Heart left ventricle (tissue), 16 donors: ENCODE data around the gene DYDC2. TPM values are rescaled to one million over a fixed set of nuclear protein-coding genes. Genes with fewer than 3 reads are reported as not detected.

Source experiments
- ATAC-seq, 4 donors: fragments of 200-7000 bp; cut with Tn5 transposase; one replicate each; pipeline ENCODE4 v1.9.1; 2020 to 2022; ENCODE audit warnings: moderate library complexity in 4 of 4, mild to moderate bottlenecking in 3 of 4, moderate number of reproducible peaks in 1 of 4
- DNase-seq, 5 donors: peaks; one replicate each; pipeline ENCODE4 v3.0.0-alpha.2; 2020
- H3K27ac ChIP-seq, 12 donors: fragments of 200-600 bp; sonication (generic) in 4 of 12; one replicate each; pipeline versions ENCODE4 v1.5.0 to v1.8.0; 2016 to 2022; ENCODE audit warnings: mild to moderate bottlenecking in 2 of 12
- H3K27me3 ChIP-seq, 9 donors: fragments of 200-600 bp; sonication (generic) in 2 of 9; one replicate each; pipeline versions ENCODE4 v1.5.1 to v1.8.0; 2016 to 2022; ENCODE audit warnings: mild to moderate bottlenecking in 3 of 9
- H3K36me3 ChIP-seq, 9 donors: fragments of 200-600 bp; sonication (generic) in 2 of 9; one replicate each; pipeline versions ENCODE4 v1.5.0 to v1.8.0; 2018 to 2022; ENCODE audit warnings: mild to moderate bottlenecking in 2 of 9
- H3K4me1 ChIP-seq, 12 donors: fragments of 200-600 bp; sonication (generic) in 4 of 12; one replicate each; pipeline versions ENCODE4 v1.5.0 to v1.8.0; 2016 to 2022; ENCODE audit warnings: mild to moderate bottlenecking in 3 of 12
- H3K4me3 ChIP-seq, 12 donors: fragments of 200-600 bp; sonication (generic) in 4 of 12; one replicate each; pipeline versions ENCODE4 v1.5.0 to v1.8.0; 2017 to 2022; ENCODE audit warnings: mild to moderate bottlenecking in 9 of 12, moderate library complexity in 4 of 12
- H3K9me3 ChIP-seq, 12 donors: fragments of 200-600 bp; sonication (generic) in 4 of 12; one replicate each; pipeline versions ENCODE4 v1.5.0 to v1.8.0; 2016 to 2022; ENCODE audit warnings: mild to moderate bottlenecking in 1 of 12
- POLR2A ChIP-seq, 2 donors: fragments of 450-650 bp; IDR thresholded peaks; one replicate each; pipeline ENCODE4 v1.6.1; 2017; ENCODE audit warnings: antibody characterized with exemption in 2 of 2, mild to moderate bottlenecking in 2 of 2, moderate library complexity in 2 of 2
- WGBS, 4 donors: extraction: QIAGEN DNeasy Blood & Tissue Kit in 2 of 4; methylation state at CpG; one replicate each; pipeline versions ENCODE4 v1.1.5 to v1.1.7; 2013 to 2018; 5-methylcytosine and 5-hydroxymethylcytosine counted together
- intact Hi-C, 10 donors: fragments of 100-400 bp; cut with DNase I; formaldehyde crosslinking; loops; one replicate each; pipeline versions ENCODE4 v1.11.1 to v1.14.2; 2022
- long read RNA-seq, 3 donors: library from polyadenylated mRNA; unstranded; transcript quantifications; one replicate each; pipeline ENCODE4 v2.0.0, GENCODE V29; 2020 to 2021
- polyA plus RNA-seq, 2 donors: library from polyadenylated mRNA; stranded (reverse); fragments of 200-250 nt; gene quantifications; one replicate each; pipeline ENCODE4 v1.2.3, GENCODE V29; 2013
- total RNA-seq, 9 donors: library from RNA; depleted of rRNA in 2 of 9; stranded (reverse); fragments of >200 nt in 2 of 9; fragmentation: NEBNext Ultra II Directional in 3 of 9; extraction: Animal tissue kit (Norgen Biotek cat#: 25700) in 3 of 9; gene quantifications; one replicate each; pipeline versions ENCODE4 v1.1.0 to v1.2.4, GENCODE V29; 2016 to 2023
- TF ChIP-seq, protein P1 (sequence below), 12 donors: fragments of 200-600 bp; sonication (generic) in 4 of 12; IDR thresholded peaks; one replicate each; pipeline versions ENCODE4 v1.5.0 to v1.8.0; 2018 to 2022; ENCODE audit warnings: antibody characterized with exemption in 12 of 12, mild to moderate bottlenecking in 5 of 12
- donor health status: ischemic (EF 13 %, LVEDD 7.1; RV severe dilation, severe dysfunction).
- donor health status: healthy with polysubstance abuse.
- donor health status: DM: no; HTN: yes; CAD: no.
- donor health status: DM: no; HTN: no; CAD: no.
- donor health status: ischemic (EF 25% LVEDD 6.9; RV normal size, moderate dysfunction).
- donor health status: ischemic (EF 25% LVEDD 5.7; RV mildly dilated, moderate dysfunction).
- donor health status: healthy.
- donor health status: DM: yes; HTN: yes; CAD: no.
- donor health status: ischemic (EF 35%, LVEDD 5.7; RV mildly dilated, moderate dysfunction).
- donor health status: nonischemic (EF 11% LVEDD 7.7; RV severe dilation, severe dysfunction).
- donor health status: DM: yes; HTN: yes; CAD: no.
- donor health status: PGD.
- donor health status: ischemic (EF 29% LVEDD 5.4; RV normal size, mild dysfunction).
- donor health status: nonischemic (EF 23%, LVEDD 6.1; RV moderate dilation, normal function).

The DYDC2 gene, protein sequence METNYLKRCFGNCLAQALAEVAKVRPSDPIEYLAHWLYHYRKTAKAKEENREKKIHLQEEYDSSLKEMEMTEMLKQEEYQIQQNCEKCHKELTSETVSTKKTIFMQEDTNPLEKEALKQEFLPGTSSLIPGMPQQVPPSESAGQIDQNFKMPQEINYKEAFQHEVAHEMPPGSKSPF
- not detected for total RNA-seq
- polyA plus RNA-seq: not detected
- long read RNA-seq, donor 1: 0 reads
- long read RNA-seq, donor 2: 0 reads
- long read RNA-seq, donor 3: 0 reads

DNA sequence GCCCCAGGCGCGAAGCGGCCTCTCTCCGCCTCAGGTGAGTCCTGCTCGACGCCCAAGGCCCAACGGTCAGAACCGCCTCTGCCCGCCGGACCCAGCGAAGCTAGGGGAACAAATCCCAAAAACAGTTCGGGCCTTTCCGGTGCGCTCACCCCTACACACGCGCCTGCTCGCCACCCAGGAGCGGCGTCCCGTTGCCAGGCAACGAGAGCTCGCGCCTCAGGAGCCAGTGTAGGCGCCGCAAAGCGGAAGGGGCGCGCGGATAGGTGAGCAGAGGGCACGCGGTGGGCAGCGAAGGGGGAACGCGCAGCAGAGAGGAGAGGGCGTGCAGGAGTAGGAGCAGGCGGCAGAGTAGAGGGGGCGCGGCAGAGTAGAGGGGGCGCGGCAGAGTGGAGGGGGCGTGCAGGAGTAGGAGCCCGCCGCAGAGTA lies at the start of gene DYDC2, which contains the start of gene DYDC1:
DYDC2 (plus strand) TSS at position 219 of the 426 bp plus-strand sequence. CDS start 5,663 bp downstream, outside the sequence.
DYDC1 (minus strand) TSS at position 193 of the 426 bp plus-strand sequence. CDS start 4,154 bp downstream, outside the sequence.
- intact Hi-C loops: no loop called here
- no peak for TF ChIP-seq POLR2A (IDR thresholded peaks at IDR 0.05)
- TF ChIP-seq, protein P1, sequence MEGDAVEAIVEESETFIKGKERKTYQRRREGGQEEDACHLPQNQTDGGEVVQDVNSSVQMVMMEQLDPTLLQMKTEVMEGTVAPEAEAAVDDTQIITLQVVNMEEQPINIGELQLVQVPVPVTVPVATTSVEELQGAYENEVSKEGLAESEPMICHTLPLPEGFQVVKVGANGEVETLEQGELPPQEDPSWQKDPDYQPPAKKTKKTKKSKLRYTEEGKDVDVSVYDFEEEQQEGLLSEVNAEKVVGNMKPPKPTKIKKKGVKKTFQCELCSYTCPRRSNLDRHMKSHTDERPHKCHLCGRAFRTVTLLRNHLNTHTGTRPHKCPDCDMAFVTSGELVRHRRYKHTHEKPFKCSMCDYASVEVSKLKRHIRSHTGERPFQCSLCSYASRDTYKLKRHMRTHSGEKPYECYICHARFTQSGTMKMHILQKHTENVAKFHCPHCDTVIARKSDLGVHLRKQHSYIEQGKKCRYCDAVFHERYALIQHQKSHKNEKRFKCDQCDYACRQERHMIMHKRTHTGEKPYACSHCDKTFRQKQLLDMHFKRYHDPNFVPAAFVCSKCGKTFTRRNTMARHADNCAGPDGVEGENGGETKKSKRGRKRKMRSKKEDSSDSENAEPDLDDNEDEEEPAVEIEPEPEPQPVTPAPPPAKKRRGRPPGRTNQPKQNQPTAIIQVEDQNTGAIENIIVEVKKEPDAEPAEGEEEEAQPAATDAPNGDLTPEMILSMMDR (IDR thresholded peaks at IDR 0.05): no peak
- 2 to 3% (median 3%) methylated on average over 32 to 43 of the region's 43 CpGs for WGBS, 4 donors
- ATAC-seq: peak in 3 of 4 donors; percentile 62 to 83 (median 69)
- Histone ChIP-seq H3K4me3 (peak within 1 kb of the TSS; percentile 11 to 49 (median 42)), H3K27me3 (peaks cover 3 to 34% (median 14%) of the 10 kb centered on the region in 9 donors), H3K4me1 (peaks cover 0 to 13% (median 5%) of the 10 kb centered on the region in 12 donors), H3K27ac (no peak within 1 kb of the TSS), H3K36me3 (no peaks in the 10 kb centered on the region), H3K9me3 (no peaks in the 10 kb centered on the region)
- DNase-seq: peak; percentile 20 to 66 (median 52)

DNA sequence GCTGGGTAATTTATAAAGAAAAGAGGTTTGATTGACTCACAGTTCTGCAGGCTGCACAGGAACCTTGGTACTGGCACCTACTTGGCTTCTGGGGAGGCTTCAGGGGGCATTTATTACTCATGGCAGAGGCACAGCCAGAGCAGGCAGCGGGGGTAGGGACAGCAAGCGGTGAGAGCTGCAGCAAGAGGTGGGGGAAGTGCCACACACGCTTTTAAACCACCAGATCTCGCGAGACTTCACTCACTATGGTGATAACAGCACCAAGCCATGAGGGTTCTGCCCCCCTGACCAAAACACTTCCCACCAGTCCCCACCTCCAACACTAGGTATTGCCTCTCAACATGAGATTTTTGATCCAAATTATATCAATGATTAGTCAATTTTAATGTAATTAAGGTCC lies 43.1 kb upstream of the DYDC2 start:
- DNase-seq: no peak
- Histone ChIP-seq H3K4me1 (no peaks in the 10 kb centered on the region), H3K9me3 (peaks cover 0 to 13% (median 0%) of the 10 kb centered on the region in 12 donors), H3K4me3 (no peak overlapping the region), H3K36me3 (no peaks in the 10 kb centered on the region), H3K27ac (no peak overlapping the region), H3K27me3 (peaks cover 0 to 6% (median 0%) of the 10 kb centered on the region in 9 donors)
- intact Hi-C loops: no loop called here
- WGBS, 4 donors: 65 to 89% (median 78%) methylated on average over 5 of the region's 5 CpGs
- no peak for TF ChIP-seq POLR2A (IDR thresholded peaks at IDR 0.05)
- TF ChIP-seq, protein P1 (IDR thresholded peaks at IDR 0.05): no peak
- no peak for ATAC-seq

DNA sequence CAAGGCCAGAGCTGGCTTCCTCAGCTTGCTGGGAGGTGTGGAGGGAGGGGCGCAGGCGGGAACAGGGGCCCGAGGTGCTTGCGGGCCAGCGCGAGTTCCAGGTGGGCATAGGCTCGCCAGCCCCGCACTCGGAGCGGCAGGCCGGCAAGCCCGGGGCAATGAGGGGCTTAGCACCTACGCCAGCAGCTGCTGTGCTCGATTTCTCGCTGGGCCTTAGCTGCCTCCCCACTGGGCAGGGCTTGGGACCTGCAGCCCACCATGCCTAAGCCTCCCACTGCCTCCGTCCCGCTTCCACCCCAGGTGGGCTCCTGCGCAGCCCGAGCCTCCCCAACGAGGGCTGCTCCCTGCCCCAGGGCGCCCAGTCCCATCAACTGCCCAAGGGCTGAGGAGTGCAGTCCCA lies 41.2 kb upstream of the DYDC2 start:
- peaks cover 0 to 13% (median 0%) of the 10 kb centered on the region in 12 donors for H3K9me3 ChIP-seq
- TF ChIP-seq, protein P1 (IDR thresholded peaks at IDR 0.05): no peak
- TF ChIP-seq POLR2A (IDR thresholded peaks at IDR 0.05): no peak
- intact Hi-C loops: no loop called here
- H3K36me3 ChIP-seq: no peaks in the 10 kb centered on the region
- ATAC-seq (no peak), DNase-seq (no peak)
- H3K4me1 ChIP-seq: no peaks in the 10 kb centered on the region
- 89 to 95% (median 94%) methylated on average over 8 to 21 of the region's 21 CpGs for WGBS, 4 donors
- no peak overlapping the region for H3K27ac ChIP-seq
- no peak overlapping the region for H3K4me3 ChIP-seq
- H3K27me3 ChIP-seq: peaks cover 0 to 6% (median 0%) of the 10 kb centered on the region in 9 donors

DNA sequence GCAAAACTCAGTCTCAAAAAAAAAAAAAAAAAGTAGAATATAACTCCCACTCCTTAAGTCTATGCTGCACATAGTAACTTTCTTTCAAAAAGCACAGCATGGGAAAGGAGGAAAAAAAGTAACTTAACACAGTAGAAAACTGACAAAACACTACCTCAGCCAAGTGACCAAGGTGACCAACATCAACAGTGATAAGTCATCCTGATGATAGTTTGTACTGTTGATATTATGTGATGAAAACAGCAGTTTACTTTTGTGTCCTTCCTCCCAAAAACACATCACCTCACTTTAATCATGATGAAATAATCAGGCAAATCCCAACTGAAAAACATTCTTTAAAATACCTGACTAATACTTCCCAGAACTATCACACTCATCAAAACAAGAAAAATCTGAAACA lies 37.8 kb upstream of the DYDC2 start:
- intact Hi-C loops: no loop called here
- Histone ChIP-seq H3K27me3 (peaks cover 0 to 6% (median 0%) of the 10 kb centered on the region in 9 donors), H3K4me3 (no peak overlapping the region), H3K36me3 (no peaks in the 10 kb centered on the region), H3K4me1 (no peaks in the 10 kb centered on the region), H3K27ac (no peak overlapping the region), H3K9me3 (peaks cover 0 to 7% (median 0%) of the 10 kb centered on the region in 12 donors)
- DNase-seq: no peak
- no peak for ATAC-seq
- TF ChIP-seq, protein P1 (IDR thresholded peaks at IDR 0.05): no peak
- no peak for TF ChIP-seq POLR2A (IDR thresholded peaks at IDR 0.05)
